Mucosa of stomach (tissue), 1 donor: ENCODE results near the gene CHAF1A.

Source experiments
- H3K27me3 ChIP-seq: one replicate; pipeline ENCODE4 v1.7.0; 2013; ENCODE audit warnings: mild to moderate bottlenecking, low read length; ENCODE audit not compliant: control insufficient read depth, insufficient read depth
- H3K36me3 ChIP-seq: one replicate; pipeline ENCODE4 v1.7.0; 2013; ENCODE audit warnings: low read length; ENCODE audit not compliant: control insufficient read depth, insufficient read depth
- H3K4me1 ChIP-seq: one replicate; pipeline ENCODE4 v1.7.0; 2013; ENCODE audit warnings: mild to moderate bottlenecking, low read length; ENCODE audit not compliant: control insufficient read depth, insufficient read depth
- H3K4me3 ChIP-seq: one replicate; pipeline ENCODE4 v1.7.0; 2013; ENCODE audit warnings: low read length
- H3K9ac ChIP-seq: one replicate; pipeline ENCODE4 v1.7.0; 2013; ENCODE audit warnings: mild to moderate bottlenecking, low read length, moderate library complexity
- H3K9me3 ChIP-seq: one replicate; pipeline ENCODE4 v1.7.0; 2013; ENCODE audit warnings: mild to moderate bottlenecking, low read length, moderate library complexity; ENCODE audit not compliant: control insufficient read depth
- donor health status: Pancreatic carcinoma.

CHAF1A gene

GRCh38 chr19:4449639-4450028 is 47.2 kb downstream of the CHAF1A start:
- Histone ChIP-seq H3K9me3 (no peaks in the 10 kb centered on the region), H3K27me3 (no peaks in the 10 kb centered on the region), H3K9ac (no peak overlapping the region), H3K4me1 (peaks cover 3% of the 10 kb centered on the region), H3K4me3 (no peak overlapping the region), H3K36me3 (peaks cover 20% of the 10 kb centered on the region)

- Histone ChIP-seq H3K36me3 (peaks cover 8% of the 10 kb centered on the region), H3K9ac (no peak overlapping the region), H3K9me3 (no peaks in the 10 kb centered on the region), H3K4me3 (no peak overlapping the region), H3K27me3 (no peaks in the 10 kb centered on the region), H3K4me1 (peaks cover 14% of the 10 kb centered on the region)
Measured at GRCh38 chr19:4452230-4452990, 50.0 kb downstream of the CHAF1A start.

GRCh38 chr19:4453232-4454179 is 51.1 kb downstream of the CHAF1A start:
- Histone ChIP-seq H3K36me3 (no peaks in the 10 kb centered on the region), H3K4me3 (no peak overlapping the region), H3K27me3 (no peaks in the 10 kb centered on the region)

GRCh38 chr19:4454747-4455718 is 52.6 kb downstream of the CHAF1A start:
- H3K4me1 ChIP-seq = peaks cover 10% of the 10 kb centered on the region
- H3K27me3 ChIP-seq = no peaks in the 10 kb centered on the region
- no peak overlapping the region for H3K4me3 ChIP-seq
- H3K9me3 ChIP-seq = no peaks in the 10 kb centered on the region
- H3K36me3 ChIP-seq = no peaks in the 10 kb centered on the region
- H3K9ac ChIP-seq = no peak overlapping the region

More at GRCh38 chr19:4453232-4454179, 51.1 kb downstream of the CHAF1A start:
- H3K9me3 ChIP-seq = no peaks in the 10 kb centered on the region
- H3K4me1 ChIP-seq = peaks cover 14% of the 10 kb centered on the region
- no peak overlapping the region for H3K9ac ChIP-seq

GRCh38 chr19:4455719-4456475 is 53.5 kb downstream of the CHAF1A start:
- Histone ChIP-seq H3K36me3 (no peaks in the 10 kb centered on the region), H3K4me3 (no peak overlapping the region), H3K9ac (peak overlapping the region; percentile 76), H3K4me1 (peaks cover 10% of the 10 kb centered on the region), H3K9me3 (no peaks in the 10 kb centered on the region), H3K27me3 (no peaks in the 10 kb centered on the region)

GRCh38 chr19:4456476-4456842 is 54.0 kb downstream of the CHAF1A start:
- Histone ChIP-seq H3K36me3 (no peaks in the 10 kb centered on the region), H3K9ac (peak overlapping the region; percentile 76), H3K9me3 (no peaks in the 10 kb centered on the region), H3K4me3 (peak overlapping the region; percentile 14), H3K4me1 (peaks cover 10% of the 10 kb centered on the region), H3K27me3 (no peaks in the 10 kb centered on the region)

- Histone ChIP-seq H3K27me3 (no peaks in the 10 kb centered on the region), H3K9me3 (no peaks in the 10 kb centered on the region), H3K9ac (peak overlapping the region; percentile 76), H3K4me1 (peaks cover 10% of the 10 kb centered on the region), H3K4me3 (peak overlapping the region; percentile 25), H3K36me3 (no peaks in the 10 kb centered on the region)
Measured at GRCh38 chr19:4456843-4457653, 54.6 kb downstream of the CHAF1A start.

GRCh38 chr19:4457654-4458395 is 55.4 kb downstream of the CHAF1A start, which contains the start of gene UBXN6:
TSS of gene UBXN6 (minus strand) at chr19:4457794. CDS start at chr19:4457697, 97 bp downstream.
- Histone ChIP-seq H3K9me3 (no peaks in the 10 kb centered on the region), H3K27me3 (no peaks in the 10 kb centered on the region), H3K4me1 (peaks cover 10% of the 10 kb centered on the region)

GRCh38 chr19:4464815-4465581 is 62.6 kb downstream of the CHAF1A start:
- Histone ChIP-seq H3K4me1 (no peaks in the 10 kb centered on the region), H3K27me3 (no peaks in the 10 kb centered on the region), H3K9ac (no peak overlapping the region), H3K36me3 (no peaks in the 10 kb centered on the region), H3K4me3 (no peak overlapping the region), H3K9me3 (no peaks in the 10 kb centered on the region)

More at GRCh38 chr19:4457654-4458395, 55.4 kb downstream of the CHAF1A start, which contains the start of gene UBXN6:
- Histone ChIP-seq H3K4me3 (peak within 1 kb of the TSS; percentile 25), H3K36me3 (no peaks in the 10 kb centered on the region), H3K9ac (peak within 1 kb of the TSS; percentile 76)
